MG63 (cell line): Measurements from ENCODE around the gene APBA2. TPM values are rescaled to one million over a fixed set of nuclear protein-coding genes. Genes with fewer than 3 reads are reported as not detected.

Source experiments
- DNase-seq: peaks from one replicate; pipeline ENCODE4 v3.0.0-alpha.2; 2020
- H3K27me3 ChIP-seq: fragments of 250-450 bp; sonication (Bioruptor Pico); 2 replicates; pipeline ENCODE4 v1.5.1; 2020; ENCODE audit warnings: mild to moderate bottlenecking, moderate library complexity
- H3K36me3 ChIP-seq: fragments of 250-450 bp; sonication (Bioruptor Pico); 2 replicates; pipeline ENCODE4 v1.5.1; 2020; ENCODE audit warnings: mild to moderate bottlenecking, moderate library complexity
- H3K4me3 ChIP-seq: fragments of 250-450 bp; sonication (Bioruptor Pico); 2 replicates; pipeline ENCODE4 v1.5.1; 2020; ENCODE audit warnings: mild to moderate bottlenecking, moderate library complexity
- H3K9me3 ChIP-seq: fragments of 250-450 bp; sonication (Bioruptor Pico); 2 replicates; pipeline ENCODE4 v1.5.1; 2020; ENCODE audit warnings: mild to moderate bottlenecking, moderate library complexity
- total RNA-seq: library from RNA; depleted of rRNA; stranded (reverse); fragments of >200 nt; shearing (Covaris generic); gene quantifications from 2 replicates; pipeline ENCODE4 v1.2.3, GENCODE V29; 2014; ENCODE audit warnings: low replicate concordance

APBA2 gene
- total RNA-seq, 1 experiment from 2014 or later = 28.0 TPM

- Histone ChIP-seq H3K9me3 (no peaks in the 10 kb centered on the region), H3K27me3 (no peaks in the 10 kb centered on the region), H3K36me3 (no peaks in the 10 kb centered on the region), H3K4me3 (no peak overlapping the region)
- no peak for DNase-seq
These were observed 184.9 kb downstream of the APBA2 start for GRCh38 chr15:29070471-29071231.

GRCh38 chr15:29071232-29071881 is 185.6 kb downstream of the APBA2 start:
- Histone ChIP-seq H3K36me3 (no peaks in the 10 kb centered on the region), H3K4me3 (no peak overlapping the region), H3K27me3 (no peaks in the 10 kb centered on the region), H3K9me3 (no peaks in the 10 kb centered on the region)
- no peak for DNase-seq

- H3K4me3 ChIP-seq = no peak overlapping the region
- no peaks in the 10 kb centered on the region for H3K36me3 ChIP-seq
- no peak for DNase-seq
- H3K9me3 ChIP-seq = no peaks in the 10 kb centered on the region
- H3K27me3 ChIP-seq = no peaks in the 10 kb centered on the region
These were observed 186.1 kb downstream of the APBA2 start for GRCh38 chr15:29071882-29072273.

GRCh38 chr15:29072444-29072843 is 186.7 kb downstream of the APBA2 start:
- DNase-seq = no peak
- Histone ChIP-seq H3K27me3 (no peaks in the 10 kb centered on the region), H3K4me3 (no peak overlapping the region), H3K9me3 (no peaks in the 10 kb centered on the region), H3K36me3 (no peaks in the 10 kb centered on the region)

- Histone ChIP-seq H3K27me3 (no peaks in the 10 kb centered on the region), H3K9me3 (no peaks in the 10 kb centered on the region), H3K36me3 (no peaks in the 10 kb centered on the region), H3K4me3 (no peak overlapping the region)
- no peak for DNase-seq
These were observed 188.3 kb downstream of the APBA2 start for GRCh38 chr15:29074045-29074444.

GRCh38 chr15:29078541-29078940 is 192.8 kb downstream of the APBA2 start:
- Histone ChIP-seq H3K4me3 (no peak overlapping the region), H3K9me3 (no peaks in the 10 kb centered on the region), H3K27me3 (no peaks in the 10 kb centered on the region), H3K36me3 (no peaks in the 10 kb centered on the region)
- no peak for DNase-seq

- Histone ChIP-seq H3K9me3 (no peaks in the 10 kb centered on the region), H3K36me3 (no peaks in the 10 kb centered on the region), H3K27me3 (no peaks in the 10 kb centered on the region), H3K4me3 (no peak overlapping the region)
- DNase-seq = no peak
These were observed 193.7 kb downstream of the APBA2 start for GRCh38 chr15:29079479-29079878.

GRCh38 chr15:29081781-29082180 is 196.0 kb downstream of the APBA2 start:
- H3K36me3 ChIP-seq = no peaks in the 10 kb centered on the region
- H3K4me3 ChIP-seq = no peak overlapping the region
- DNase-seq = no peak
- H3K27me3 ChIP-seq = no peaks in the 10 kb centered on the region
- H3K9me3 ChIP-seq = no peaks in the 10 kb centered on the region

GRCh38 chr15:29083161-29083560 is 197.4 kb downstream of the APBA2 start:
- no peaks in the 10 kb centered on the region for H3K9me3 ChIP-seq
- no peak overlapping the region for H3K4me3 ChIP-seq
- DNase-seq = no peak
- H3K36me3 ChIP-seq = no peaks in the 10 kb centered on the region
- H3K27me3 ChIP-seq = no peaks in the 10 kb centered on the region

GRCh38 chr15:29083858-29084257 is 198.1 kb downstream of the APBA2 start:
- DNase-seq = no peak
- H3K9me3 ChIP-seq = no peaks in the 10 kb centered on the region
- H3K4me3 ChIP-seq = no peak overlapping the region
- H3K36me3 ChIP-seq = no peaks in the 10 kb centered on the region
- H3K27me3 ChIP-seq = no peaks in the 10 kb centered on the region

- Histone ChIP-seq H3K36me3 (no peaks in the 10 kb centered on the region), H3K4me3 (no peak overlapping the region)
These were observed 200.2 kb downstream of the APBA2 start for GRCh38 chr15:29086001-29086400.

GRCh38 chr15:29086891-29087290 is 201.1 kb downstream of the APBA2 start:
- DNase-seq = no peak
- Histone ChIP-seq H3K36me3 (no peaks in the 10 kb centered on the region), H3K27me3 (no peaks in the 10 kb centered on the region), H3K9me3 (no peaks in the 10 kb centered on the region), H3K4me3 (no peak overlapping the region)

More at GRCh38 chr15:29086001-29086400, 200.2 kb downstream of the APBA2 start:
- no peak for DNase-seq
- H3K27me3 ChIP-seq = no peaks in the 10 kb centered on the region
- no peaks in the 10 kb centered on the region for H3K9me3 ChIP-seq

GRCh38 chr15:29087521-29088285 is 201.9 kb downstream of the APBA2 start:
- H3K27me3 ChIP-seq = no peaks in the 10 kb centered on the region
- DNase-seq = no peak
- no peaks in the 10 kb centered on the region for H3K9me3 ChIP-seq
- no peaks in the 10 kb centered on the region for H3K36me3 ChIP-seq
- H3K4me3 ChIP-seq = no peak overlapping the region

GRCh38 chr15:29088666-29089065 is 202.9 kb downstream of the APBA2 start:
- Histone ChIP-seq H3K36me3 (no peaks in the 10 kb centered on the region), H3K27me3 (no peaks in the 10 kb centered on the region), H3K4me3 (no peak overlapping the region), H3K9me3 (no peaks in the 10 kb centered on the region)
- DNase-seq = no peak

GRCh38 chr15:29089731-29090616 is 204.2 kb downstream of the APBA2 start:
- H3K27me3 ChIP-seq = no peaks in the 10 kb centered on the region
- H3K36me3 ChIP-seq = no peaks in the 10 kb centered on the region
- no peaks in the 10 kb centered on the region for H3K9me3 ChIP-seq
- no peak for DNase-seq
- H3K4me3 ChIP-seq = no peak overlapping the region

- Histone ChIP-seq H3K36me3 (no peaks in the 10 kb centered on the region), H3K27me3 (no peaks in the 10 kb centered on the region), H3K4me3 (no peak overlapping the region), H3K9me3 (no peaks in the 10 kb centered on the region)
- no peak for DNase-seq
These were observed 205.1 kb downstream of the APBA2 start for GRCh38 chr15:29090617-29091466.
